Measurements from ENCODE around the gene PCYT1A.

Gene PCYT1A

DNA sequence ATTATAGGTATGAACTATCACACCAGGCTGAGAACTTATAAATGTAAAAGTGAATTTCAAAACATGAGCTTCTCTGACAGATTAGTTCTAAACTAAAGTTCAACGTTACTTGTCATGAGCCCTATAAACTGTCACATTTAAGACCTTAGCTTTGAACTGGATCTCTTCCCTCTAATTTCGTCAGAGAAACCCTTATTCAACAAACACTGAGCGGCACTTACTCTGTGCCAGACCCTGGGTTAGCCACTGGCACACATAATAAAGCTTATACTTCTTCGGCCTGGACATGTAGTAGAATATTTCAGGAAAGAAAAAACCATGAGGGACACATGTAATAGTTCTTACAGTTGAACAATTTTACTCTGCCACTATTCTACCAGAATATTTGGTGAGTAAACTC is 5.6 kb downstream of the PCYT1A start:
- H3K36me3 ChIP-seq (ENCODE audit: control insufficient read depth, insufficient read depth, low read length), result no peaks in the 10 kb centered on the region
- H3K27me3 ChIP-seq (ENCODE audit: control insufficient read depth, insufficient read depth, low read length), result no peaks in the 10 kb centered on the region
- H3K9ac ChIP-seq (ENCODE audit: low read depth, low read length), result no peak overlapping the region
- H3K4me3 ChIP-seq (ENCODE audit: low read depth, low read length), result no peak overlapping the region
- peaks cover 8% of the 10 kb centered on the region for H3K4me1 ChIP-seq (ENCODE audit: control insufficient read depth, insufficient read depth, low read length)
- no peaks in the 10 kb centered on the region for H3K9me3 ChIP-seq (ENCODE audit: control insufficient read depth, insufficient read depth, low read length)

DNA sequence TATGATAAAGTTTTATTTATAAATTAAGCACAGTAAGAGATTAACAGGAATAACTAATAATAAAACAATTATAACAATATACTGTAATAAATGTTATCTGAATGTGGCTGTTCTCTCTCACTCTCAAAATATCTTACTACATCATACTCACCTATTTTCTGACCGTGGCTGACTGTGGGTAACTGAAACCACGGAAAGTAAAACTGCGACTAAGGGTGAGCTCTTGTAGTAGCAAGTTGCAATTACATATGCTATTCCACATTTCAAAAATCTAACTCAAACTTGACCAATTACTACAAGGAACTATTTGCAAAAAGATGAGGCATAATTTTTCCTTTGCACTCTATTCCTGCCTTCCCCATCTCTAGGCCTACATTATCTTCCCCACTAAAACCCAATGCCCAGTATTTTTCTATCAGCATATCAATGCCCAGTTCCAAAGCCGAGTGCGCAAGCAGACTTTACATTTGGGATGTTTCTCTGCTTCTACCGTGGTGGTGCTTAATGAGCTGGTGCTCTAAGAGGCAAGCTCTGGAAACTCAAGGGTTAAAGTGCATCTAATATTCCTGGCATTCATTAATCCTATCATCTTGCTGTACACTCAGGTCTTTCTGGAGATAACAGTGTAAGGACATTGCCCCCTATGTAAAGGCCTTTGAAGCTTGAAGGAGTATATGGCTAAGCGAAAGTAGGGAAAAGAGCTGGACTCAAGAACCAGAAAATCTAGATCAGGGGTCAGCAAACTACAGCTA is 6.7 kb downstream of the PCYT1A start:
- Histone ChIP-seq H3K9me3 (ENCODE audit: control insufficient read depth, insufficient read depth, low read length) (no peaks in the 10 kb centered on the region), H3K27me3 (ENCODE audit: control insufficient read depth, insufficient read depth, low read length) (no peaks in the 10 kb centered on the region), H3K4me1 (ENCODE audit: control insufficient read depth, insufficient read depth, low read length) (peaks cover 8% of the 10 kb centered on the region), H3K36me3 (ENCODE audit: control insufficient read depth, insufficient read depth, low read length) (no peaks in the 10 kb centered on the region), H3K9ac (ENCODE audit: low read depth, low read length) (no peak overlapping the region), H3K4me3 (ENCODE audit: low read depth, low read length) (no peak overlapping the region)

- Histone ChIP-seq H3K27me3 (ENCODE audit: control insufficient read depth, insufficient read depth, low read length) (no peaks in the 10 kb centered on the region), H3K4me3 (ENCODE audit: low read depth, low read length) (no peak overlapping the region), H3K4me1 (ENCODE audit: control insufficient read depth, insufficient read depth, low read length) (peaks cover 3% of the 10 kb centered on the region), H3K9ac (ENCODE audit: low read depth, low read length) (no peak overlapping the region), H3K9me3 (ENCODE audit: control insufficient read depth, insufficient read depth, low read length) (no peaks in the 10 kb centered on the region), H3K36me3 (ENCODE audit: control insufficient read depth, insufficient read depth, low read length) (peaks cover 6% of the 10 kb centered on the region)
These were observed 12.4 kb downstream of the PCYT1A start for GRCh38 chr3:196275126-196275525.

GRCh38 chr3:196274585-196274984 is 12.9 kb downstream of the PCYT1A start:
- no peaks in the 10 kb centered on the region for H3K9me3 ChIP-seq (ENCODE audit: control insufficient read depth, insufficient read depth, low read length)
- no peak overlapping the region for H3K4me3 ChIP-seq (ENCODE audit: low read depth, low read length)
- H3K9ac ChIP-seq (ENCODE audit: low read depth, low read length), result no peak overlapping the region
- H3K4me1 ChIP-seq (ENCODE audit: control insufficient read depth, insufficient read depth, low read length), result peaks cover 3% of the 10 kb centered on the region
- no peaks in the 10 kb centered on the region for H3K27me3 ChIP-seq (ENCODE audit: control insufficient read depth, insufficient read depth, low read length)
- H3K36me3 ChIP-seq (ENCODE audit: control insufficient read depth, insufficient read depth, low read length), result peaks cover 6% of the 10 kb centered on the region

GRCh38 chr3:196273655-196274054 is 13.9 kb downstream of the PCYT1A start:
- no peak overlapping the region for H3K4me3 ChIP-seq (ENCODE audit: low read depth, low read length)

GRCh38 chr3:196272826-196273225 is 14.7 kb downstream of the PCYT1A start:
- H3K36me3 ChIP-seq (ENCODE audit: control insufficient read depth, insufficient read depth, low read length), result peaks cover 6% of the 10 kb centered on the region
- no peaks in the 10 kb centered on the region for H3K27me3 ChIP-seq (ENCODE audit: control insufficient read depth, insufficient read depth, low read length)
- no peak overlapping the region for H3K9ac ChIP-seq (ENCODE audit: low read depth, low read length)
- H3K4me1 ChIP-seq (ENCODE audit: control insufficient read depth, insufficient read depth, low read length), result peaks cover 3% of the 10 kb centered on the region
- H3K9me3 ChIP-seq (ENCODE audit: control insufficient read depth, insufficient read depth, low read length), result no peaks in the 10 kb centered on the region
- H3K4me3 ChIP-seq (ENCODE audit: low read depth, low read length), result no peak overlapping the region

More at GRCh38 chr3:196273655-196274054, 13.9 kb downstream of the PCYT1A start:
- Histone ChIP-seq H3K27me3 (ENCODE audit: control insufficient read depth, insufficient read depth, low read length) (no peaks in the 10 kb centered on the region), H3K9me3 (ENCODE audit: control insufficient read depth, insufficient read depth, low read length) (no peaks in the 10 kb centered on the region), H3K36me3 (ENCODE audit: control insufficient read depth, insufficient read depth, low read length) (peaks cover 6% of the 10 kb centered on the region), H3K4me1 (ENCODE audit: control insufficient read depth, insufficient read depth, low read length) (no peaks in the 10 kb centered on the region), H3K9ac (ENCODE audit: low read depth, low read length) (no peak overlapping the region)

DNA sequence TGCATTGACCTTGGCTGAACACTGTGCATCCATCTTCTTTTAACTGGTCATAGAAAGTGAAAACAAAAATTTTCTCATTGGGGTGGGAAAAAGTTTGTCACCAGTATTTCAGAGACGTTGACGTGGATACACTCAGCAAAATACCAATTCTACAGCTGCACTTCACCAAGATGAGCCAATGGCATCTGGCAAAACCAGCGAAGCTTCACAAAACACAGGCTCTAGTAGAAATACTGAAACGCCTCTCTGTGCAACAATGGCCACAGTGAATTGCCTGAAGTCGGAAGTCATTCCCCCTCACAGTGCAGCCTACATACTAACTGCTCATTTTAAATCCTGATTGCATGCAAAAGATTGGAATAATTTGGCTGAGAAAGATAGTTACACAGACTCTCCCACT is 17.0 kb downstream of the PCYT1A start:
- no peak overlapping the region for H3K4me3 ChIP-seq (ENCODE audit: low read depth, low read length)
- H3K27me3 ChIP-seq (ENCODE audit: control insufficient read depth, insufficient read depth, low read length), result no peaks in the 10 kb centered on the region
- H3K4me1 ChIP-seq (ENCODE audit: control insufficient read depth, insufficient read depth, low read length), result peaks cover 3% of the 10 kb centered on the region
- no peak overlapping the region for H3K9ac ChIP-seq (ENCODE audit: low read depth, low read length)
- H3K36me3 ChIP-seq (ENCODE audit: control insufficient read depth, insufficient read depth, low read length), result peaks cover 12% of the 10 kb centered on the region
- H3K9me3 ChIP-seq (ENCODE audit: control insufficient read depth, insufficient read depth, low read length), result no peaks in the 10 kb centered on the region

DNA sequence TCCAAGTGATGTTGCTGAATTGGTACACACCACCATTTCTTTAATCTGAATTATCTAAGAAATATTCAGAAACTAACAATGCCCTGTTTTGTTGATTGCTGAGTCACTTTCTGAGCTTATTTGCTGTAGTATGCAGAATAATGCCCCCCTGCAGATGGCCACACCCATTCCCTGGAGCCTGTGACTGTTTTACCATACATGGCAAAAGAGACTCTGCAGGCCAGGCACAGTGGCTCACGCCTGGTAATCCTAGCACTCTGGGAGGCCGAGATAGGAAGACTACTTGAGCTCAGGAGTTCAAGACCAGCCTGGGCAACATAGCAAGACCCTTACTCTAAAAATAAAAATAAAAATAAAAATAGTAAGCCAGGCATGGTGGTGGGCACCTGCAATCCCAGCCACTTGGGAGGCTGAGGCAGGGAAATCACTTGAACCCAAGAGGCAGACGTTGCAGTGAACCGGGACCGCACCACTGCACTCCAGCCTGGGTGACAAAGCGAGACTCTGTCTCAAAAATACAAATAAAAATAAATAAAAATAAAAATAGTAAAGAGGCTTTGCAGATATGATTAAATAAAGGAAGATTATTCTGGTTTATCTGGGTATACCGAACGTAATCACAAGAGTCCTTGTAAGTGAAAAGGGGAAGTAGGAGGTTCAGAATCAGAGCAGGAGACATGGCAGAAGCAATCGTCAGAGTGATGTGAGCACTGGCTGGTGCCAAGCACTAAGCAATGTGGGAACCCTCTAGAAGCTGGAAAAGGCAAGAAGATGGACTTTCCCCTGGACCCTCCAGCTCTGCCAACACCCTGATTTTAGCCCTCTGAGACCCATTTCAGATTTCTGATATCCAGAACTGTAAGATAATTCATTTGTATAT is 19.0 kb downstream of the PCYT1A start:
- peaks cover 3% of the 10 kb centered on the region for H3K4me1 ChIP-seq (ENCODE audit: control insufficient read depth, insufficient read depth, low read length)
- no peaks in the 10 kb centered on the region for H3K9me3 ChIP-seq (ENCODE audit: control insufficient read depth, insufficient read depth, low read length)
- no peak overlapping the region for H3K4me3 ChIP-seq (ENCODE audit: low read depth, low read length)
- peaks cover 11% of the 10 kb centered on the region for H3K36me3 ChIP-seq (ENCODE audit: control insufficient read depth, insufficient read depth, low read length)
- H3K9ac ChIP-seq (ENCODE audit: low read depth, low read length), result no peak overlapping the region
- H3K27me3 ChIP-seq (ENCODE audit: control insufficient read depth, insufficient read depth, low read length), result no peaks in the 10 kb centered on the region

DNA sequence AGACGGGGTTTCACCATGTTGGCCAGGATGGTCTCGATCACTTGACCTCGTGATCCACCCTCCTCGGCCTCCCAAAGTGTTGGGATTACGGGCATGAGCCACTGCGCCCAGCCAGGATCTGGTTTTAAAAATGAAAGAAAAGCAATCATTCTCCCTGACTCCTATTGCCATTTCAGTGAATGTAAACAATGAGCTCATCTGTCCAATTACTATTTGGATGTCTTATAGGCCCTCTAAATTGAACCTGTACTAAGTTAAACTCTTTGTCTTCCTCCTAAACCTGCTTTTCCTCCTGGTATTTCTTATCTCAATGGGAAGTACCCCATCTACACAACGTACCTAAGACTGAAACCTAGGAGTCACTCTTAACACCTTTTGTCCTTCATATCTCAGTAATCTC is 23.7 kb downstream of the PCYT1A start:
- H3K4me1 ChIP-seq (ENCODE audit: control insufficient read depth, insufficient read depth, low read length), result peaks cover 8% of the 10 kb centered on the region
- H3K36me3 ChIP-seq (ENCODE audit: control insufficient read depth, insufficient read depth, low read length), result peaks cover 7% of the 10 kb centered on the region
- H3K4me3 ChIP-seq (ENCODE audit: low read depth, low read length), result no peak overlapping the region
- H3K9ac ChIP-seq (ENCODE audit: low read depth, low read length), result no peak overlapping the region
- H3K9me3 ChIP-seq (ENCODE audit: control insufficient read depth, insufficient read depth, low read length), result no peaks in the 10 kb centered on the region
- no peaks in the 10 kb centered on the region for H3K27me3 ChIP-seq (ENCODE audit: control insufficient read depth, insufficient read depth, low read length)

DNA sequence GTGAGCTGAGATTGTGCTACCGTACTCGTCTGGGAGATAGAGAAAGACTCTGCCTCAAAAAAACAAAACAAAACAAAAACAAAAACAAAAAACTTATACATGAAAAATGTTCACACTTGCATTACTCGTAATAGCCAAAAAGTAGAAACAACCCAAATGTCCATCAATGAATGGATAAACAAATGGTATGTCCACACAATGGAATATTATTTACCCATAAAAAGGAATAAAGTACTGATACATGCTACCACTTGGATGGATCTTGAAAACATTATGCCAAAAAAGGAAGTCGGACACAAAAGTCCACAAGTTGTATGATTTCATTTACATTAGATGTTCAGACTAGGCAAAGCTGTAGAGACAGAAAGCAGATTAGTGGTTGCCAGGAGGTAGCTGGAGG is 26.7 kb downstream of the PCYT1A start:
- Histone ChIP-seq H3K9me3 (ENCODE audit: control insufficient read depth, insufficient read depth, low read length) (no peaks in the 10 kb centered on the region), H3K27me3 (ENCODE audit: control insufficient read depth, insufficient read depth, low read length) (no peaks in the 10 kb centered on the region), H3K36me3 (ENCODE audit: control insufficient read depth, insufficient read depth, low read length) (peaks cover 1% of the 10 kb centered on the region), H3K9ac (ENCODE audit: low read depth, low read length) (no peak overlapping the region), H3K4me1 (ENCODE audit: control insufficient read depth, insufficient read depth, low read length) (peaks cover 5% of the 10 kb centered on the region), H3K4me3 (ENCODE audit: low read depth, low read length) (no peak overlapping the region)

- H3K4me3 ChIP-seq (ENCODE audit: low read depth, low read length), result no peak overlapping the region
- H3K9ac ChIP-seq (ENCODE audit: low read depth, low read length), result no peak overlapping the region
- no peaks in the 10 kb centered on the region for H3K4me1 ChIP-seq (ENCODE audit: control insufficient read depth, insufficient read depth, low read length)
- no peaks in the 10 kb centered on the region for H3K9me3 ChIP-seq (ENCODE audit: control insufficient read depth, insufficient read depth, low read length)
- peaks cover 3% of the 10 kb centered on the region for H3K36me3 ChIP-seq (ENCODE audit: control insufficient read depth, insufficient read depth, low read length)
- H3K27me3 ChIP-seq (ENCODE audit: control insufficient read depth, insufficient read depth, low read length), result no peaks in the 10 kb centered on the region
These were observed 31.8 kb downstream of the PCYT1A start for GRCh38 chr3:196255776-196256175.

Data from iPS-15b (cell line).